Mesothelial cell of epicardium (in vitro differentiated cells): ENCODE measurements around the gene UBA3. TPM values are rescaled to one million over a fixed set of nuclear protein-coding genes. Genes with fewer than 3 reads are reported as not detected.

Experiments
- DNase-seq, 2 experiments: peaks; one replicate each; pipeline ENCODE4 v3.0.0; 2021; ENCODE audit warnings: low spot score in 2 of 2; ENCODE audit not compliant: unreplicated experiment in 2 of 2
- H3K27ac Mint-ChIP-seq: 2 replicates; pipeline ENCODE4 v1.8.0; 2021; ENCODE audit warnings: mixed read lengths
- H3K27me3 Mint-ChIP-seq: 2 replicates; pipeline ENCODE4 v1.8.0; 2021; ENCODE audit warnings: low read depth, mixed read lengths
- H3K36me3 Mint-ChIP-seq: 2 replicates; pipeline ENCODE4 v1.8.0; 2021; ENCODE audit warnings: mixed read lengths
- H3K4me1 Mint-ChIP-seq: 2 replicates; pipeline ENCODE4 v1.8.0; 2021; ENCODE audit warnings: mixed read lengths
- H3K4me3 Mint-ChIP-seq: 2 replicates; pipeline ENCODE4 v1.8.0; 2021; ENCODE audit warnings: mild to moderate bottlenecking, moderate library complexity, mixed read lengths
- H3K9me3 Mint-ChIP-seq: 2 replicates; pipeline ENCODE4 v1.8.0; 2021; ENCODE audit warnings: mixed read lengths
- CTCF ChIP-seq: fragments of 200-600 bp; sonication (generic); IDR thresholded peaks from one replicate; pipeline ENCODE4 v1.5.0; 2021; ENCODE audit warnings: antibody characterized with exemption; ENCODE audit not compliant: unreplicated experiment
- total RNA-seq: library from RNA; stranded (reverse); gene quantifications from 3 replicates; pipeline ENCODE4 v1.2.1, GENCODE V29; 2021

The UBA3 gene
- 62.1 to 70.8 TPM (median 67.7 TPM) in 3 replicates for total RNA-seq

GRCh38 chr3:69080233-69080920, at the start of gene UBA3:
TSS of gene UBA3 (minus strand) at chr3:69080365. CDS start at chr3:69080353, 12 bp downstream.
- TF ChIP-seq CTCF, result no peak
- no peaks in the 10 kb centered on the region for H3K9me3 Mint-ChIP-seq
- H3K27me3 Mint-ChIP-seq, result no peaks in the 10 kb centered on the region
- DNase-seq, result peak; percentile 80
- peak within 1 kb of the TSS; percentile 88 for H3K27ac Mint-ChIP-seq
- H3K36me3 Mint-ChIP-seq, result peaks cover 5% of the 10 kb centered on the region
- peaks cover 44% of the 10 kb centered on the region for H3K4me1 Mint-ChIP-seq
- peak within 1 kb of the TSS; percentile 76 for H3K4me3 Mint-ChIP-seq

GRCh38 chr3:69129531-69129930, 49.4 kb upstream of the UBA3 start:
- no peak for DNase-seq
- Mint-ChIP-seq H3K27me3 (no peaks in the 10 kb centered on the region), H3K4me3 (no peak overlapping the region), H3K9me3 (no peaks in the 10 kb centered on the region), H3K4me1 (no peaks in the 10 kb centered on the region), H3K27ac (no peak overlapping the region), H3K36me3 (no peaks in the 10 kb centered on the region)
- no peak for TF ChIP-seq CTCF

GRCh38 chr3:69128509-69128908, 48.3 kb upstream of the UBA3 start:
- Mint-ChIP-seq H3K9me3 (no peaks in the 10 kb centered on the region), H3K27me3 (no peaks in the 10 kb centered on the region), H3K4me3 (no peak overlapping the region), H3K27ac (no peak overlapping the region), H3K4me1 (no peaks in the 10 kb centered on the region), H3K36me3 (no peaks in the 10 kb centered on the region)
- TF ChIP-seq CTCF, result no peak
- DNase-seq, result no peak

GRCh38 chr3:69126999-69127398, 46.8 kb upstream of the UBA3 start:
- Mint-ChIP-seq H3K4me1 (peaks cover 1% of the 10 kb centered on the region), H3K9me3 (no peaks in the 10 kb centered on the region), H3K27me3 (no peaks in the 10 kb centered on the region), H3K36me3 (no peaks in the 10 kb centered on the region), H3K27ac (no peak overlapping the region), H3K4me3 (no peak overlapping the region)
- DNase-seq, result no peak
- no peak for TF ChIP-seq CTCF

- TF ChIP-seq CTCF, result no peak
- Mint-ChIP-seq H3K4me1 (peaks cover 5% of the 10 kb centered on the region), H3K36me3 (no peaks in the 10 kb centered on the region), H3K27me3 (no peaks in the 10 kb centered on the region), H3K27ac (no peak overlapping the region), H3K9me3 (no peaks in the 10 kb centered on the region), H3K4me3 (no peak overlapping the region)
- no peak for DNase-seq
These were observed 46.1 kb upstream of the UBA3 start for GRCh38 chr3:69126216-69126615.
